ENCODE results near the gene UBE2F.
"Not testable (repeated sequence)": the region's sequence is repeated elsewhere in the genome, so short reads cannot be mapped to it uniquely, and the experiment has no call there.

DNA sequence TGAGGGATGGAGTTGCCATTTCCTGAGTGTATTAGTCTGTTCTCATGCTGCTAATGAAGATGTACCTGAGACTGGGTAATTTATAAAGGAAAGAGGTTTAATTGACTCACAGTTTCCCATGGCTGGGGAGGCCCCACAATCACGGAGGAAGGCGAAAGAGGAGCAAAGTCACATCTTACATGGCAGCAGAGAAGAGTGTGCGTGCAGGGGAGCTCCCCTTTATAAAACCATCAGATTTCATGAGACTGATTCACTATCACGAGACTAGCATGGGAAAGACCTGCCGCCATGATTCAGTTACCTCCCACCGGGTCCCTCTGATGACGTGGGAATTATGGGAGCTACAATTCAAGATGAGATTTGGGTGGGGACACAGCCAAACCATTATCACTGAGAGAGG is 99.9 kb downstream of the UBE2F start:
- TF ChIP-seq, protein P1, sequence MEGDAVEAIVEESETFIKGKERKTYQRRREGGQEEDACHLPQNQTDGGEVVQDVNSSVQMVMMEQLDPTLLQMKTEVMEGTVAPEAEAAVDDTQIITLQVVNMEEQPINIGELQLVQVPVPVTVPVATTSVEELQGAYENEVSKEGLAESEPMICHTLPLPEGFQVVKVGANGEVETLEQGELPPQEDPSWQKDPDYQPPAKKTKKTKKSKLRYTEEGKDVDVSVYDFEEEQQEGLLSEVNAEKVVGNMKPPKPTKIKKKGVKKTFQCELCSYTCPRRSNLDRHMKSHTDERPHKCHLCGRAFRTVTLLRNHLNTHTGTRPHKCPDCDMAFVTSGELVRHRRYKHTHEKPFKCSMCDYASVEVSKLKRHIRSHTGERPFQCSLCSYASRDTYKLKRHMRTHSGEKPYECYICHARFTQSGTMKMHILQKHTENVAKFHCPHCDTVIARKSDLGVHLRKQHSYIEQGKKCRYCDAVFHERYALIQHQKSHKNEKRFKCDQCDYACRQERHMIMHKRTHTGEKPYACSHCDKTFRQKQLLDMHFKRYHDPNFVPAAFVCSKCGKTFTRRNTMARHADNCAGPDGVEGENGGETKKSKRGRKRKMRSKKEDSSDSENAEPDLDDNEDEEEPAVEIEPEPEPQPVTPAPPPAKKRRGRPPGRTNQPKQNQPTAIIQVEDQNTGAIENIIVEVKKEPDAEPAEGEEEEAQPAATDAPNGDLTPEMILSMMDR (conservative IDR thresholded peaks at IDR 0.05 in 1 of 2, IDR thresholded peaks at IDR 0.05 in 1 of 2; ENCODE audit: low read depth in 1 of 2, low read length in 2 of 2), result not testable (repeated sequence)
- TF ChIP-seq EZH2 (IDR thresholded peaks at IDR 0.05; ENCODE audit: low read length, missing control alignments), result not testable (repeated sequence)

Measured in fibroblast of lung (primary cell).